ENCODE measurements around the gene KRTAP4-12. TPM values are rescaled to one million over a fixed set of nuclear protein-coding genes. Genes with fewer than 3 reads are reported as not detected.
"Not testable (repeated sequence)": the region's sequence is repeated elsewhere in the genome, so short reads cannot be mapped to it uniquely, and the experiment has no call there.

KRTAP4-12 gene
- total RNA-seq, 1 donor from 2014 or later: not detected

DNA sequence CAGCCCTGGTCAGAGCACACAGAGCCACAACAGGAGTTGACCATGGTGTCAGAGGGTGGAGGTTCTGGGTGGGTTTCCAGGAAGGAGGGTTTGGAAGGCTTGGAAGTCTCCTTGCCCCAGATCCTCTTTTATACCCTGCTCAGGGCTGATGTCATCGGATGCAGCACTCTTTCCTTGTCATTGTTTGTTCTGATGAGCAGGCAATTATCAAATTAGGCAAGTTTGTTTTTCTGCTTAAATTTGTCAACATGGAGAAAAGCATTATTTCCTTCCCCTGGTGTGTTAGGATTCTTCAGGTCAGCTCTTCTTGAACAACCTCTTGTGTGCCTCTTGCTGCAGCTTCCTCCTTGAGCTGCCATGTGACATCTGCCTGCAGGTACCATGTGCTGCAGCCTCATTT, 36.7 kb upstream of the KRTAP4-12 start, which contains the start of gene KRTAP4-4:
KRTAP4-4 (minus strand) TSS at position 101 of the 400 bp plus-strand sequence; CDS start at position 44, 57 bp downstream.
- Histone ChIP-seq H3K4me1 (no peaks in the 10 kb centered on the region), H3K4me3 (no peak within 1 kb of the TSS), H3K27ac (no peak within 1 kb of the TSS), H3K9me3 (no peaks in the 10 kb centered on the region), H3K27me3 (no peaks in the 10 kb centered on the region), H3K36me3 (no peaks in the 10 kb centered on the region)
- intact Hi-C loops (cut with DNase I): no loop called here
- no peak for DNase-seq (ENCODE audit: extremely low spot score in 2 of 2)
- no peak for TF ChIP-seq POLR2A (IDR thresholded peaks at IDR 0.05)
- TF ChIP-seq POLR2AphosphoS5 (IDR thresholded peaks at IDR 0.05; ENCODE audit: insufficient read depth in 1 of 2, low read depth in 1 of 2): no peak
- TF ChIP-seq, protein P1, sequence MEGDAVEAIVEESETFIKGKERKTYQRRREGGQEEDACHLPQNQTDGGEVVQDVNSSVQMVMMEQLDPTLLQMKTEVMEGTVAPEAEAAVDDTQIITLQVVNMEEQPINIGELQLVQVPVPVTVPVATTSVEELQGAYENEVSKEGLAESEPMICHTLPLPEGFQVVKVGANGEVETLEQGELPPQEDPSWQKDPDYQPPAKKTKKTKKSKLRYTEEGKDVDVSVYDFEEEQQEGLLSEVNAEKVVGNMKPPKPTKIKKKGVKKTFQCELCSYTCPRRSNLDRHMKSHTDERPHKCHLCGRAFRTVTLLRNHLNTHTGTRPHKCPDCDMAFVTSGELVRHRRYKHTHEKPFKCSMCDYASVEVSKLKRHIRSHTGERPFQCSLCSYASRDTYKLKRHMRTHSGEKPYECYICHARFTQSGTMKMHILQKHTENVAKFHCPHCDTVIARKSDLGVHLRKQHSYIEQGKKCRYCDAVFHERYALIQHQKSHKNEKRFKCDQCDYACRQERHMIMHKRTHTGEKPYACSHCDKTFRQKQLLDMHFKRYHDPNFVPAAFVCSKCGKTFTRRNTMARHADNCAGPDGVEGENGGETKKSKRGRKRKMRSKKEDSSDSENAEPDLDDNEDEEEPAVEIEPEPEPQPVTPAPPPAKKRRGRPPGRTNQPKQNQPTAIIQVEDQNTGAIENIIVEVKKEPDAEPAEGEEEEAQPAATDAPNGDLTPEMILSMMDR (IDR thresholded peaks at IDR 0.05): no peak

DNA sequence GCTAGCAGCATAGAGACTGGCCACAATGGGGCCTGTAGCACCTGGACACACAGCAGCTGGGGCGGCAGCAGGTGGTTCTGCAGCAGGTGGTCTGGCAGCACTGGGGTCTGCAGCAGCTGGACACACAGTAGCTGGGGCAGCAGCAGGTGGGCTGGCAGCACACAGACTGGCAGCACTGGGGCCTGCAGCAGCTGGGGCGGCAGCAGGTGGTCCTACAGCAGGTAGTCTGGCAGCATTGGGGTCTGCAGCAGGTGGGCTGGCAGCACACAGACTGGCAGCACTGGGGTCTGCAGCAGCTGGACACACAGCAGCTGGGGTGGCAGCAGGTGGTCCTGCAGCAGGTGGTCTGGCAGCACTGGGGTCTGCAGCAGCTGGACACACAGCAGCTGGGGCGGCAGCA, 36.2 kb upstream of the KRTAP4-12 start:
- H3K27me3 ChIP-seq; H3K27ac ChIP-seq; H3K4me3 ChIP-seq; H3K4me1 ChIP-seq; H3K9me3 ChIP-seq; intact Hi-C loops (cut with DNase I); DNase-seq (ENCODE audit: extremely low spot score in 2 of 2); H3K36me3 ChIP-seq: not testable (repeated sequence)

DNA sequence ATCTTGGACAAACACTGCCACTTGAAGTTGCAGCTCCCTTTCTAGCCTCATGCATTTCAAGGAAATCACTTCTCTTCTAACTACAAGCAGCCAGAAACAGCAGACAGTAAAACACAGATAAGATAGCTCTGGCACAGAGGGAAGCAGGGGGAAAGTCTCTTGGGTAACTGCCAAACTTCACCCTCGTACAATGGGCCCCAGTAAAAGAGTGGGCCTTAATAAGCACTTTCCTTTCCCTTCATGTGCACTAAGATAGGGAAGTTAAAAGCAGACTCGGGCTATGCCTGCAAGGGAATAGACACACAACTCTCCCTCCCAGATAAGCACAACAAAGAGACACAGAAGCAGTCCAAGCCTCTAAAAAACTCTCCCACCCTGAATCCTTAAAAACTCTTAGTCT, 29.9 kb upstream of the KRTAP4-12 start:
- Histone ChIP-seq H3K9me3 (no peaks in the 10 kb centered on the region), H3K4me3 (no peak overlapping the region), H3K27ac (no peak overlapping the region), H3K4me1 (no peaks in the 10 kb centered on the region), H3K36me3 (no peaks in the 10 kb centered on the region), H3K27me3 (no peaks in the 10 kb centered on the region)
- no peak for DNase-seq (ENCODE audit: extremely low spot score in 2 of 2)
- TF ChIP-seq, protein P1 (IDR thresholded peaks at IDR 0.05): no peak
- no peak for TF ChIP-seq POLR2AphosphoS5 (IDR thresholded peaks at IDR 0.05; ENCODE audit: insufficient read depth in 1 of 2, low read depth in 1 of 2)
- TF ChIP-seq POLR2A (IDR thresholded peaks at IDR 0.05): no peak
- intact Hi-C loops (cut with DNase I): no loop called here

DNA sequence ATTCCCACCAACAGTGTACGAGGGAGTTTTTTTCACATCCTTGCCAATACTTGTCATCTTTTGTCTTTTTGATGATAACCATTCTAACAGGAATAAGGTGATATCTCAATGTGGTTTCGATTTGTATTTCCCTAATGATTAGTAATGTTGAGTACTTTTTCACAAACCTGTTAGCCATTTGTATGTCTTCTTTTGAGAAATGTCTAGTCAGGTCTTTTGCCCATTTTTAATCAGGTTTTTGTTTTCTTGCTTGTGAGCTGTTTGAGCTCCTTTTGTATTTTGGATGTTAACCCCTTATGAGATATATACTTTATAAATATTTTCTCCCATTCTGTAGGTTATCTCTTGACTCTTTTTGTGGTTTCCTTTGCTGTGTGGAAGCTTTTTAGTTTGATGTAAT, 27.5 kb upstream of the KRTAP4-12 start:
- Histone ChIP-seq H3K4me3 (no peak overlapping the region), H3K27ac (no peak overlapping the region), H3K27me3 (no peaks in the 10 kb centered on the region), H3K36me3 (no peaks in the 10 kb centered on the region), H3K4me1 (no peaks in the 10 kb centered on the region), H3K9me3 (no peaks in the 10 kb centered on the region)
- no peak for DNase-seq (ENCODE audit: extremely low spot score in 2 of 2)
- TF ChIP-seq, protein P1 (IDR thresholded peaks at IDR 0.05): no peak
- TF ChIP-seq POLR2AphosphoS5 (IDR thresholded peaks at IDR 0.05; ENCODE audit: insufficient read depth in 1 of 2, low read depth in 1 of 2) (no peak), POLR2A (IDR thresholded peaks at IDR 0.05) (no peak)
- intact Hi-C loops (cut with DNase I): no loop called here

DNA sequence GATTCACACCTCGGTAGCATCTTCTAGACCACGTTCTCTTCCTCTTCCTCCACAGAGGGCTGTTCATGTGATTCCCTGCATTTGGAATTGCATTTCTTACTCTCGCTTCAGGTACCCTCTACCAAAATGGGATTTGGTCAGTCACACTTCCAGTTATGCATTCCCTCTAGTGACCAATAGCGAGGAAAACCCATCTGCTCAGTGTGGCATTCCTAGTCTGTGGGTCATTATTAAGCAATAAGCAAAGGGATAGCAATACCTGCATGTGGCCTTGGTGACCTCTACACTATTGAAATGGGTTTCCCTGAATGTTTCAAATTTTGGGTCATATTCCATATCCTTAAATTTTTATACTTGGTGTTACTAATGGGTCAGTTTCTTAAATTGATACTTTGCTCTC, 26.0 kb upstream of the KRTAP4-12 start:
- intact Hi-C loops (cut with DNase I): no loop called here
- TF ChIP-seq POLR2A (IDR thresholded peaks at IDR 0.05) (no peak), POLR2AphosphoS5 (IDR thresholded peaks at IDR 0.05; ENCODE audit: insufficient read depth in 1 of 2, low read depth in 1 of 2) (no peak)
- TF ChIP-seq, protein P1 (IDR thresholded peaks at IDR 0.05): no peak
- no peaks in the 10 kb centered on the region for H3K4me1 ChIP-seq

DNA sequence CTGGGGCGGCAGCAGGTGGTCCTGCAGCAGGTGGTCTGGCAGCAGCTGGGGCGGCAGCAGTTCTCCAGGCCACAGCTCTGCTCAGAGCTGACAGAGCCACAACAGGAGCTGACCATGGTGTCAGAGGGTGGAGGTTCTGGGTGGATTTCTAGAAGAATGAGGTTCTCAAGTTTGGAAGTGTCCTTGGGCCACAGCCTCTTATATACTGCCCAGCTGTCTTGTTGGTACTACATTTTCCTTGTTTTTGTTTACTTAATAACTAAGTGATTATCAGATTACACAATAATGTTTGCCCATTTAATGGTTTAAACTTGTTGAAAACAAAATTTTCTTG, 25.6 kb upstream of the KRTAP4-12 start, which contains the start of gene KRTAP4-5:
KRTAP4-5 (minus strand) TSS at position 174 of the 334 bp plus-strand sequence; CDS start at position 116, 58 bp downstream.
- Histone ChIP-seq H3K9me3 (no peaks in the 10 kb centered on the region), H3K4me1 (no peaks in the 10 kb centered on the region), H3K27ac (no peak within 1 kb of the TSS), H3K27me3 (no peaks in the 10 kb centered on the region), H3K4me3 (no peak within 1 kb of the TSS), H3K36me3 (no peaks in the 10 kb centered on the region)
- TF ChIP-seq, protein P1 (IDR thresholded peaks at IDR 0.05): no peak
- TF ChIP-seq POLR2AphosphoS5 (IDR thresholded peaks at IDR 0.05; ENCODE audit: insufficient read depth in 1 of 2, low read depth in 1 of 2) (no peak), POLR2A (IDR thresholded peaks at IDR 0.05) (no peak)
- intact Hi-C loops (cut with DNase I): no loop called here
- DNase-seq (ENCODE audit: extremely low spot score in 2 of 2): no peak

More for the DNA sequence above, 26.0 kb upstream of the KRTAP4-12 start:
- H3K36me3 ChIP-seq: no peaks in the 10 kb centered on the region
- no peak overlapping the region for H3K4me3 ChIP-seq
- H3K27me3 ChIP-seq: no peaks in the 10 kb centered on the region
- no peak overlapping the region for H3K27ac ChIP-seq
- no peaks in the 10 kb centered on the region for H3K9me3 ChIP-seq
- DNase-seq (ENCODE audit: extremely low spot score in 2 of 2): no peak

DNA sequence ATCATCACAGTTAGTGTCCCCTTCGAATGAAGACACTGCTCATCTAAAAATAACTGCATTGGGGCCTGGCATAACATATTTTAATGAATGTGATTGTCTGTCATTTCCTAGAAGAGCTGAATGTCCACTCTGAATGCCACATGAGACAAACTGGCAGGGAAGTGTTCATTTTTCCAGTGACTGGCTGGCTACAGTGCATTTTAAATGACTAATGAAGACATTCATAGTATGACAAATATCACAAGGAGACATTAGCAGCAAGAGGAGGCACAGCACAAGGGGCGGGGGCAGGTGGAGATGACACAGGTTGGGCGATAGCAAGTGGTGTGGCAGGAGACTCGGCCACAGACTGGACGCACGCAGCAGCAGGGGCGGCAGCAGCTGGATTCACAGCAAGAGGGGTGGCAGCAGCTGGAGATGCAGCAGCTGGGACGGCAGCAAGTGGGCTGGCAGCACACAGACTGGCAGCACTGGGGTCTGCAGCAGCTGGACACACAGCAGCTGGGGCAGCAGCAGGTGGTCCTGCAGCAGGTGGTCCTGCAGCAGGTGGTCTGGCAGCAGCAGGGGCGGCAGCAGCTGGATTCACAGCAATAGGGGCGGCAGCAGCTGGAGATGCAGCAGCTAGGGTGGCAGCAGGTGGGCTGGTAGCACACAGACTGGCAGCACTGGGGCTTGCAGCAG, 25.1 kb upstream of the KRTAP4-12 start:
- DNase-seq (ENCODE audit: extremely low spot score in 2 of 2); H3K36me3 ChIP-seq; H3K27me3 ChIP-seq; H3K9me3 ChIP-seq; H3K4me1 ChIP-seq; intact Hi-C loops (cut with DNase I); H3K27ac ChIP-seq; H3K4me3 ChIP-seq: not testable (repeated sequence)

All from vagina (tissue), 2 donors.